Activated CD4-positive, alpha-beta T cell treated with anti-CD3 and anti-CD28 coated beads, Interleukin-2, amount 10 ng/mL, durations not matched to agents 24 days and 14 days (primary cell): ENCODE results near the gene ESRRB. TPM values are rescaled to one million over a fixed set of nuclear protein-coding genes. Genes with fewer than 3 reads are reported as not detected.
A peak's percentile ranks its signal among the peaks of the same experiment; 100 is the strongest.

Experiments used
- DNase-seq: peaks from one replicate; pipeline ENCODE4 v3.0.0; 2022
- H3K27ac Mint-ChIP-seq: one replicate; pipeline ENCODE4 v1.8.0; 2022; ENCODE audit warnings: mild to moderate bottlenecking, mixed read lengths
- H3K27me3 Mint-ChIP-seq: one replicate; pipeline ENCODE4 v1.8.0; 2022; ENCODE audit warnings: mixed read lengths
- H3K36me3 Mint-ChIP-seq: one replicate; pipeline ENCODE4 v1.8.0; 2022; ENCODE audit warnings: low read depth, mild to moderate bottlenecking, mixed read lengths
- H3K4me1 Mint-ChIP-seq: one replicate; pipeline ENCODE4 v1.8.0; 2021; ENCODE audit warnings: mixed read lengths
- H3K4me3 Mint-ChIP-seq: one replicate; pipeline ENCODE4 v1.8.0; 2022; ENCODE audit warnings: mild to moderate bottlenecking, moderate library complexity, mixed read lengths
- H3K9me3 Mint-ChIP-seq: one replicate; pipeline ENCODE4 v1.8.0; 2021; ENCODE audit warnings: mixed read lengths
- intact Hi-C: fragments of 100-400 bp; cut with micrococcal nuclease; formaldehyde crosslinking; loops from one replicate; pipeline ENCODE4 v1.15.1; 2023
- total RNA-seq: library from RNA; stranded (reverse); gene quantifications from 2 replicates; pipeline ENCODE4 v1.2.3, GENCODE V29; 2022

The ESRRB gene
- total RNA-seq, 1 donor from 2014 or later, result 0.09 TPM

GRCh38 chr14:76463105-76463504 is 87.2 kb downstream of the ESRRB start:
- Mint-ChIP-seq H3K27ac (no peak overlapping the region), H3K9me3 (no peaks in the 10 kb centered on the region), H3K4me1 (no peaks in the 10 kb centered on the region), H3K36me3 (no peaks in the 10 kb centered on the region), H3K27me3 (no peaks in the 10 kb centered on the region), H3K4me3 (no peak overlapping the region)
- intact Hi-C loops, result no loop called here
- no peak for DNase-seq

GRCh38 chr14:76464856-76465255 is 88.9 kb downstream of the ESRRB start:
- no peaks in the 10 kb centered on the region for H3K9me3 Mint-ChIP-seq
- DNase-seq, result no peak
- H3K4me3 Mint-ChIP-seq, result no peak overlapping the region
- H3K4me1 Mint-ChIP-seq, result no peaks in the 10 kb centered on the region
- H3K27ac Mint-ChIP-seq, result no peak overlapping the region
- intact Hi-C loops, result no loop called here
- no peaks in the 10 kb centered on the region for H3K36me3 Mint-ChIP-seq
- H3K27me3 Mint-ChIP-seq, result no peaks in the 10 kb centered on the region

GRCh38 chr14:76465664-76466063 is 89.7 kb downstream of the ESRRB start:
- DNase-seq, result no peak
- no peak overlapping the region for H3K4me3 Mint-ChIP-seq
- intact Hi-C loops, result no loop called here
- no peak overlapping the region for H3K27ac Mint-ChIP-seq
- H3K9me3 Mint-ChIP-seq, result no peaks in the 10 kb centered on the region
- H3K36me3 Mint-ChIP-seq, result no peaks in the 10 kb centered on the region
- H3K4me1 Mint-ChIP-seq, result no peaks in the 10 kb centered on the region
- H3K27me3 Mint-ChIP-seq, result no peaks in the 10 kb centered on the region

GRCh38 chr14:76467711-76468155 is 91.8 kb downstream of the ESRRB start:
- peaks cover 3% of the 10 kb centered on the region for H3K27me3 Mint-ChIP-seq
- intact Hi-C loops, result no loop called here
- H3K36me3 Mint-ChIP-seq, result no peaks in the 10 kb centered on the region
- no peaks in the 10 kb centered on the region for H3K9me3 Mint-ChIP-seq
- no peaks in the 10 kb centered on the region for H3K4me1 Mint-ChIP-seq
- no peak overlapping the region for H3K4me3 Mint-ChIP-seq
- H3K27ac Mint-ChIP-seq, result no peak overlapping the region
- DNase-seq, result no peak

- peaks cover 11% of the 10 kb centered on the region for H3K27me3 Mint-ChIP-seq
- H3K4me3 Mint-ChIP-seq, result no peak overlapping the region
- DNase-seq, result no peak
- H3K36me3 Mint-ChIP-seq, result no peaks in the 10 kb centered on the region
- no peaks in the 10 kb centered on the region for H3K4me1 Mint-ChIP-seq
- no peak overlapping the region for H3K27ac Mint-ChIP-seq
- no peaks in the 10 kb centered on the region for H3K9me3 Mint-ChIP-seq
- intact Hi-C loops, result no loop called here
These were observed 96.3 kb downstream of the ESRRB start for GRCh38 chr14:76472199-76472723.

- DNase-seq, result no peak
- intact Hi-C loops, result no loop called here
- no peak overlapping the region for H3K27ac Mint-ChIP-seq
- H3K4me1 Mint-ChIP-seq, result no peaks in the 10 kb centered on the region
- H3K27me3 Mint-ChIP-seq, result peaks cover 11% of the 10 kb centered on the region
- no peaks in the 10 kb centered on the region for H3K9me3 Mint-ChIP-seq
- no peak overlapping the region for H3K4me3 Mint-ChIP-seq
- no peaks in the 10 kb centered on the region for H3K36me3 Mint-ChIP-seq
These were observed 97.7 kb downstream of the ESRRB start for GRCh38 chr14:76473481-76474263.

- no peak for DNase-seq
- no peaks in the 10 kb centered on the region for H3K9me3 Mint-ChIP-seq
- no peaks in the 10 kb centered on the region for H3K36me3 Mint-ChIP-seq
- H3K4me1 Mint-ChIP-seq, result no peaks in the 10 kb centered on the region
- intact Hi-C loops, result no loop called here
- H3K4me3 Mint-ChIP-seq, result no peak overlapping the region
- H3K27me3 Mint-ChIP-seq, result no peaks in the 10 kb centered on the region
- no peak overlapping the region for H3K27ac Mint-ChIP-seq
These were observed 104.5 kb downstream of the ESRRB start for GRCh38 chr14:76480426-76480825.

GRCh38 chr14:76484355-76484754 is 108.4 kb downstream of the ESRRB start:
- H3K36me3 Mint-ChIP-seq, result no peaks in the 10 kb centered on the region
- intact Hi-C loops, result no loop called here
- no peak for DNase-seq

GRCh38 chr14:76486251-76486743 is 110.4 kb downstream of the ESRRB start:
- no peak overlapping the region for H3K27ac Mint-ChIP-seq

More at GRCh38 chr14:76484355-76484754, 108.4 kb downstream of the ESRRB start:
- no peak overlapping the region for H3K4me3 Mint-ChIP-seq
- no peaks in the 10 kb centered on the region for H3K4me1 Mint-ChIP-seq
- no peak overlapping the region for H3K27ac Mint-ChIP-seq
- H3K9me3 Mint-ChIP-seq, result no peaks in the 10 kb centered on the region
- no peaks in the 10 kb centered on the region for H3K27me3 Mint-ChIP-seq

GRCh38 chr14:76488551-76488950 is 112.6 kb downstream of the ESRRB start:
- Mint-ChIP-seq H3K9me3 (no peaks in the 10 kb centered on the region), H3K27me3 (no peaks in the 10 kb centered on the region), H3K36me3 (no peaks in the 10 kb centered on the region), H3K4me3 (no peak overlapping the region), H3K27ac (no peak overlapping the region), H3K4me1 (no peaks in the 10 kb centered on the region)
- no peak for DNase-seq
- intact Hi-C loops, result no loop called here

More at GRCh38 chr14:76486251-76486743, 110.4 kb downstream of the ESRRB start:
- H3K27me3 Mint-ChIP-seq, result no peaks in the 10 kb centered on the region
- H3K4me3 Mint-ChIP-seq, result no peak overlapping the region
- intact Hi-C loops, result no loop called here
- H3K9me3 Mint-ChIP-seq, result no peaks in the 10 kb centered on the region
- no peaks in the 10 kb centered on the region for H3K36me3 Mint-ChIP-seq
- no peak for DNase-seq
- no peaks in the 10 kb centered on the region for H3K4me1 Mint-ChIP-seq

- Mint-ChIP-seq H3K27ac (no peak overlapping the region), H3K27me3 (no peaks in the 10 kb centered on the region), H3K36me3 (no peaks in the 10 kb centered on the region), H3K9me3 (no peaks in the 10 kb centered on the region), H3K4me1 (no peaks in the 10 kb centered on the region), H3K4me3 (no peak overlapping the region)
- no peak for DNase-seq
- intact Hi-C loops, result no loop called here
These were observed 113.7 kb downstream of the ESRRB start for GRCh38 chr14:76489667-76490066.

- Mint-ChIP-seq H3K4me3 (no peak overlapping the region), H3K27ac (peak overlapping the region; percentile 4), H3K9me3 (no peaks in the 10 kb centered on the region), H3K27me3 (no peaks in the 10 kb centered on the region), H3K36me3 (no peaks in the 10 kb centered on the region), H3K4me1 (no peaks in the 10 kb centered on the region)
- DNase-seq, result no peak
- intact Hi-C loops, result no loop called here
These were observed 114.2 kb downstream of the ESRRB start for GRCh38 chr14:76490111-76490510.

GRCh38 chr14:76490735-76491134 is 114.8 kb downstream of the ESRRB start:
- DNase-seq, result no peak
- H3K9me3 Mint-ChIP-seq, result no peaks in the 10 kb centered on the region

GRCh38 chr14:76491172-76491930 is 115.4 kb downstream of the ESRRB start:
- no peaks in the 10 kb centered on the region for H3K9me3 Mint-ChIP-seq
- no peaks in the 10 kb centered on the region for H3K27me3 Mint-ChIP-seq
- no peaks in the 10 kb centered on the region for H3K4me1 Mint-ChIP-seq
- no peak for DNase-seq
- intact Hi-C loops, result no loop called here
- no peak overlapping the region for H3K4me3 Mint-ChIP-seq
- no peaks in the 10 kb centered on the region for H3K36me3 Mint-ChIP-seq
- no peak overlapping the region for H3K27ac Mint-ChIP-seq

More at GRCh38 chr14:76490735-76491134, 114.8 kb downstream of the ESRRB start:
- intact Hi-C loops, result no loop called here
- H3K27me3 Mint-ChIP-seq, result no peaks in the 10 kb centered on the region
- H3K4me3 Mint-ChIP-seq, result no peak overlapping the region
- no peaks in the 10 kb centered on the region for H3K4me1 Mint-ChIP-seq
- no peak overlapping the region for H3K27ac Mint-ChIP-seq
- no peaks in the 10 kb centered on the region for H3K36me3 Mint-ChIP-seq
